NCI-H69 (cell line): Measurements from ENCODE around the gene GPHN.
"Not testable (repeated sequence)": the region's sequence is repeated elsewhere in the genome, so short reads cannot be mapped to it uniquely, and the experiment has no call there.

Experiments
- DNase-seq: peaks from one replicate; lab custom pipeline; 2025; lab: John Stamatoyannopoulos, UW

The GPHN gene

GRCh38 chr14:66813636-66814035, 305.7 kb downstream of the GPHN start:
- no peak for DNase-seq

GRCh38 chr14:66815687-66816086, 307.7 kb downstream of the GPHN start:
- no peak for DNase-seq

GRCh38 chr14:66824251-66824650, 316.3 kb downstream of the GPHN start:
- no peak for DNase-seq

DNA sequence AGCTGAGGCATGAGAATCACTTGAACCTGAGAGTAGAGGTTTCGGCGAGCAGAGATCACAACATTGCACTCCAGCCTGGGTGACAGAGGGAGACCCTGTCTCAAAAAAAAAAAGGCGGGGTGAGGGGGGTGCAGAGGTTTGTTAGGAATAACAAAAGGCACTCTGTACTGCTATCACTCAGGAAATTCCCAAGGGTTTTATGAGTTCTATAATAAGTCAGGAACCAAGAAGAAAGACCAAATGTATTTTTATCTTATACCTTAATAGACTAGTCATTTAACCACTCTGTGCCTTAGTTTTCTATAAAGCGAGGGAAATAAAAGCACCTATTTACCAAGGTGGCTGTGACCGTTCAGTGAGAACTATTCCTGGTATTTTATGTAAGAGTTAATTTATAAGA, 319.2 kb downstream of the GPHN start:
- no peak for DNase-seq

GRCh38 chr14:66831173-66831572, 323.2 kb downstream of the GPHN start:
- no peak for DNase-seq

DNA sequence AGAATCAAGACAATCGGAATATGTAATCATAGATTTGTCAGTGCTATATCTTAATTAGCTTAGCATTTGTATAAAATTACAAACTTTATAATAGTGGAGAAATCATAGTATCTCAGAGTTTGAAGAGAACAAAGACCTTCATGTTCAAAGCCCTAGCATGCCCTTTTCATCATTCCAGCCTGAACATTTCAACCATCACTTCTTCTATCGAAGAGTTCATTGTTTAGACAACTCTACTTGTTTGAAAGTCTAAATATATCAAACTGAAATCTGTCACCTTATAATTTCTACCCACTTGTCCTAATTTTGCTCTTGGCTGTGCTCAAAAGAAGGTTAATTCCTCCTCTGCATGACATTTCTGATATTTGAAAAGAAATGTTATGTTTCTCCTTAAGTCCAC, 325.9 kb downstream of the GPHN start:
- DNase-seq, result no peak

DNA sequence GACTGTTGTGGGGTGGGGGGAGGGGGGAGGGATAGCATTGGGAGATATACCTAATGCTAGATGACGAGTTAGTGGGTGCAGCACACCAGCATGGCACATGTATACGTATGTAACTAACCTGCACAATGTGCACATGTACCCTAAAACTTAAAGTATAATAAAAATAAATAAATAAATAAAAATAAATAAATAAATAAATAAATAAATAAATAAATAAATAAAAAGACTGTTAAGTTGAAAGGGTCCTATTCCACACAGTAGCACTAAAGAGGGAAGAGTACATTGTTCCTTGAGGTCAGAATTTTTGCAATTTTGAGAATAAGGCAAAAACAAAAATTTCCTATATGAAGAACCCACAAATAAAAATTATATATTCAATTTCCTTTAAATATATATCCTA, 329.5 kb downstream of the GPHN start:
- DNase-seq, result not testable (repeated sequence)

DNA sequence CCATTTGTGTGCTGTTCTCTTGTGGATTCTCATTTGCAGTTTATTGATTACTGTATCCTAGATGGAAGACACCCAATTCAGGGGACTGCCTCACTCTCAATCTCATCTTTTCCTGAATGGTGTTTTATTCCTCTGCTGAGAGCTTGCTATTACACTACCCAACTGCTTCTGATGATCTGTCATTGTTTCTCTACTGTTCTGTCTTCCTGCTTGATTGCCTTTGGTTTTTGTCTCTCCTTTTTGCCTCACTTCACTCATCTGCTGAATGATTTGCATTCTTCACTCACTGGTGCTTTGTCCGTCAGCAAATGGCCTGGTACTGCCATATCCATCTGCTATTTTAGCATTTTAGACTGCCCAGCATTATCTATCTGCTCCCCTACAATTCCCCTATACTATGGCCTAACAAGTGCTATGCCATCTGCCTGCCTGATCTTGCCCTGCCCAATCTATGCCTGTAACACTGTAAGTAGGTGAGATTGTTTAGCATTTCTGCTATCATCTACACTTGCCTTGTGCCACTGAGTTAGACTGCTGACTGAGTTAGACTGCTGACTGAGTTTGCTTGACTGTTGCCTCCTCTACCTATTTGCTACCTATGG, 335.1 kb downstream of the GPHN start:
- no peak for DNase-seq

DNA sequence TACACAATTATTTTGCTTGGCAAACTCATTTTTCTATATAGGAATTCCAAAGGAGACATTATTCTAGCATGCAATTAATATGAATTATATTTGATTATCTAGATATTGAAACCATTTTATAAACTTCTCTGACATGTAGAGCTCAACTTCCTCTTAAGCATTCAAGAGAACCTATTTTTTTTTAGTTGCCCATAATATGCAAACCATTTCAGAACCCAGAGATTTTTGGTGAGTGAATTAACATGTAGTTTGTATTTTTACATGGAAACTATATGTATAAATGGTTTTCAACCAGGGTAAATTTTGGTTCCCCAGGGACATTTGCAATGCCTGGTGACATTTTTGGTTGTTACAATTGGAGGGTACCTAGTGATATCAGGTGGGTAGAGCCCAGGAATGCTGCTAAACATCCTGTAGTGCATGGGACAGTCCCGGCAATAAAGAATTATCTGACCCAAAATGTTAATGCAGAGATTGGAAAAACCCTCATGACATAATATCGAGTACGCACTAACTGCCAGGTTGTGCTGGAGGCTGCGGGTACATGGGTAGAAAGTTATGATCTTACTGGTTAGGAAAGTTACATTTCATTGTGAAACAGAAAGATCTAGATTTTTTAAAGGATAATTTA, 342.4 kb downstream of the GPHN start:
- no peak for DNase-seq

DNA sequence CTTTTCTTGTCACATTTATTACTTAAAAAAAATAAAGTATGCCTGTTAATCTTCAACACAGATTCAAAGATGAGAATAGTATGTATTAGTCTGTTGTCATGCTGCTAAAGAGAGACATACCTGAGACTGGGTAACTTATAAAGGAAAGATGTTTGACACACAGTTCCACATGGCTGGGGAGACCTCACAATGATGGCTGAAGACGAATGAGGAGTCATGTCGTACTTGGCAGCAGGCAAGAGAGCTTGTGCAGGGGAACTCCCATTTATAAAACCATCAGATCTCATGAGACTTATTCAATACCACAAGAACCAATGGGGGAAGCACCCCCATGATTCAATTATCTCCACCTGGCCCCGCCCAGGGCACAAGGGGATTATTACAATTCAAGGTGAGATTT, 345.4 kb downstream of the GPHN start:
- no peak for DNase-seq

- DNase-seq, result no peak
These were observed 349.9 kb downstream of the GPHN start for GRCh38 chr14:66857867-66858266.

GRCh38 chr14:66859063-66859671, 351.2 kb downstream of the GPHN start:
- DNase-seq, result no peak

GRCh38 chr14:66881596-66881995, 373.6 kb downstream of the GPHN start:
- no peak for DNase-seq

DNA sequence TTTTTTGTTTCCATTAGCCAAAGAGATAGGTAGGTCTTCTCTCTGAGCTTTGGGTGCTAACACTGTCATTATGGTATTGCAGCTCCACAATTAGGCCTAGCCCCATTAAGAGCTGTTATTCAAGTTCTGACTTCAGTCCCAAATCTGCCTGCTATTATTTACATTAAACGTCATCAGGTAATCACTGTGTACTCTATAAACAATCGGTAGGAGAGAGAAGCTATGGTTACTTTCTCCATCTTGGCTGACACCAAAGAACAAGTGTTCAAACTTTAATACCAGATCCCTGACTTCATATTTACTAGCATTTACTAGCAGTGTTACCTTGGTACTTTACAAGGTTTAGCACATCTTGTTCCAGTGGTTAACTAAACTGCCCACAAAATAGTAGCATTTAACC, 376.2 kb downstream of the GPHN start:
- peak; percentile 36 for DNase-seq

DNA sequence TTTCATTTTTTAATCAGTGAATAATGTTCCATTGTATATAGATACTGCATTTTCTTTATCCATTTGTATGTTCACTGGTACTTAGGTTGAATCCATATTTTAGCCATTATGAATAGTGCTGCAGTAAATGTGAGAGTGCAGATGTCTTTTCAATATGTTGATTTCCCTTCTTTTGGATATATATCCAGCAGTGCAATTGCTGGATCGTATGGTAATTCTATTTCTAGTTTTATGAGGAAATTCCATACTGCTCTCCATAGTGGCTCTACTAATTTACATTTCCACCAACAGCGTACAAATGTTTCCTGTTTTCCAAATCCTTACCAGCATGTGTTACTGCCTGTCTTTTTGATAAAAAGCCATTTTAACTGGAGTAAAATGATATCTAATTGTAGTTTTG, 392.8 kb downstream of the GPHN start:
- DNase-seq, result no peak

GRCh38 chr14:66910311-66910840, 402.4 kb downstream of the GPHN start:
- DNase-seq, result no peak

DNA sequence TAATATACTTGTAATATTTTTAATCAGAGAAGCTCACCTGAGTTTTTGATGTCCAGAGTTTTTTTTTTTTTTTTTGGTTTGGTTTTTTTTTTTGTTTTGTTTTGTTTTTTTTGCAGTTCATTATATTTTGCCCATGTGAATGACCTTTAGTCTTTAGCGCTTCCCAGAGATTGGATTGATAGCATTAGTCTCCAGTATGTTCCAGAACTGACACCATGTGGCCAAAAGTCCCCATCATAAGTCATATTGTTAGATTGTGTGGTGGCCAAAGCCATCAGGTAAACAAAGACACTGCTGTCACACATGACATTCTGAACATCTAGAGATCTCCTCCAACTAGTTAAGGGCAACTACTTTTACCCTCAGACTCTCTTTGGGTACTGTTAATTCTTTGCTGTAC, 408.5 kb downstream of the GPHN start:
- no peak for DNase-seq

DNA sequence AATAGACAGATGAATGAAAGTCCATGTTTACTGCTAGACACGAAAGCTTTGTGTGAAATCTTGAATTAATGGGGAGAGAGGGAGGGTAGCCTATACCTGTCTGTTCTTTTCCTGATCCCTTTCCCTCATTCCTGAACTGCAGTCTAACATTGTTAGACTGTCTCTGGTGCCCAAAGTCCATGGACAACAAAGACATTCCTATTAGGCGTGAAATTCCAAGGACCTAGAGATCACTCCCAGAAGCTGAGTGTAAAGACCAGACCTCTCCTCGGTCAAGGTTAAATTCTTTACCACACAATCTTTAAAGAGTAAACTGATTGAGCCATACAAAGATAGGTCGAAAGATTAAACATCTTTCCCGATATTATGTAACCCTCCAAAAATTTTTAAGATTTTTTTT, 410.6 kb downstream of the GPHN start:
- no peak for DNase-seq

DNA sequence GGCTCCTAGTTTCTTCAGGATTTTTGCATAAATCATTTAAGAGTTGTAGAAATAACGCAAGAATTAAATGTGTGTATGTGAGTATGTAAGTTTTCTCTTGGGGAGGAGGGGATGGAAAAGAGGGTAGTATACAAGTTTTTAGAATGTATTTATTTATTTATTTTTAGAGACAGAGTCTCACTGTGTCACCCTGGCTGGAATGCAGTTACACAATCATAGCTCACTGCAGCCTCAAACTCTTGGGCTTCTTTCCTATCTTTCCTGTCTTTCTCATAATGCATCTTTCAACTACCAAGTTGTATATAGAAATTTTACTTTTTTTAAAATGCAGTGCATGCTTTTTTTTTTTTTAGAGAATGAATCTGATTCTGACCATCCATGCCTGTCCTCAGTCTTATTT, 412.2 kb downstream of the GPHN start:
- no peak for DNase-seq

DNA sequence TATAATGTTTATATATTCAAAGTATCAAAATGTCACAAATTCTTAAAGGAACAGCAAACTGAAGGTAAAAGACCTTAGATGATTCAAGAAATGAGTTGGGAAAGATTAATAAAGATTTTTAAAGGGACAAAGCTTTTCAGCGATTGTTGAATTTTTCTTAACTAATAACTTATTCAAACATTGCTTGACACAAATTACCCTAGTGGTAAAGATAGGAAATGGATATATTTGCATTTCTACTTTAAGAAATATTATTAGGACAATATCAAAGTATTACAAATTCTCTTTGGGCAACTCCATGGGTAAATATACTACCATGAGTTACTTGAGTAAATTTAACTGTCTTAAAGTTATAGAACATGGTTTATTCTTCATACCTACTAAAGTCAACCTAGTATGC, 415.3 kb downstream of the GPHN start:
- no peak for DNase-seq

DNA sequence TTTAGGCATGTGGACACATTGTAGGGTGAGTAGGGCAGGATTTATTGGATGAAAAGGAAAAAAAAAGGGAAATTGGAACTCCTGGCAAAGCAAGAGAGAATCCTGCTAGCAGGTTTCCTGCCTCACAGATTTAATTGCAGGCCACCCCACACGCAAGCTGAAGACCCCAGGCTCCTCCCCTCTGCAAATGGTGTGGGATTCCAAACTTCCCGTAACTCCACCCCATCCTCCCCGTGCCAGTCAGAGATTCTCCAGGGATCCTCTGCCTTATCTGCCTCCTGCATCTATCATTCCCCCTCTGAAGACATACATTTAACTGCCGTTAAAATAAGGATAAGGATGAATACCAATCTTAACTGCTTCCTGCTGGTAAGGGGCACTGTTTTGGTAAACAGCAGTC, 431.5 kb downstream of the GPHN start:
- no peak for DNase-seq

GRCh38 chr14:66944872-66945271, 436.9 kb downstream of the GPHN start:
- peak; percentile 26 for DNase-seq

- DNase-seq, result no peak
These were observed 447.2 kb downstream of the GPHN start for GRCh38 chr14:66955159-66955558.
